Esophagus squamous epithelium (tissue), 5 donors: ENCODE data around the gene ST6GALNAC3. TPM values are rescaled to one million over a fixed set of nuclear protein-coding genes. Genes with fewer than 3 reads are reported as not detected.

Experiments
- DNase-seq: peaks from one replicate; lab custom pipeline; 2025; lab: John Stamatoyannopoulos, UW
- H3K27ac ChIP-seq, 4 donors: fragments of 200-600 bp; sonication (generic); one replicate each; pipeline ENCODE4 v1.5.1; 2016 to 2019; ENCODE audit warnings: mild to moderate bottlenecking in 1 of 4
- H3K27me3 ChIP-seq, 4 donors: fragments of 200-600 bp; sonication (generic); 1 replicate in 3 of 4; 2 replicates in 1 of 4; pipeline versions ENCODE4 v1.5.1 to v1.6.0; 2017 to 2021; ENCODE audit warnings: antibody characterized with exemption in 1 of 4
- H3K36me3 ChIP-seq, 3 donors: fragments of 200-600 bp; sonication (generic); one replicate each; pipeline ENCODE4 v1.5.1; 2016 to 2019
- H3K4me1 ChIP-seq, 3 donors: fragments of 200-600 bp; sonication (generic); one replicate each; pipeline ENCODE4 v1.5.1; 2017 to 2019
- H3K4me3 ChIP-seq, 4 donors: fragments of 200-600 bp; sonication (generic); 1 replicate in 3 of 4; 2 replicates in 1 of 4; pipeline ENCODE4 v1.5.1; 2016 to 2019; ENCODE audit warnings: mild to moderate bottlenecking in 2 of 4, moderate library complexity in 1 of 4
- H3K9me3 ChIP-seq, 3 donors: fragments of 200-600 bp; sonication (generic); one replicate each; pipeline ENCODE4 v1.5.1; 2016 to 2019
- POLR2A ChIP-seq, 4 donors: fragments of 450-650 bp; IDR thresholded peaks; one replicate each; pipeline ENCODE4 v1.6.1; 2017; ENCODE audit warnings: antibody characterized with exemption in 4 of 4, mild to moderate bottlenecking in 4 of 4, moderate library complexity in 3 of 4
- WGBS, 2 donors: methylation state at CpG; one replicate each; pipeline ENCODE4 v1.1.5; 2018; 5-methylcytosine and 5-hydroxymethylcytosine counted together
- intact Hi-C: fragments of 100-400 bp; cut with DNase I; formaldehyde crosslinking; loops from one replicate; pipeline ENCODE4 v1.15.0; 2022
- total RNA-seq, 4 donors: library from RNA; depleted of rRNA; stranded (reverse); fragments of >200 nt; gene quantifications; one replicate each; pipeline ENCODE4 v1.1.0, GENCODE V29; 2016
- TF ChIP-seq, protein P1 (sequence below), 6 experiments: fragments of 450-650 bp in 4 of 6; fragments of 200-600 bp in 2 of 6; sonication (generic) in 2 of 6; IDR thresholded peaks; one replicate each; pipeline ENCODE4 v1.5.1; 2016 to 2019; ENCODE audit warnings: antibody characterized with exemption in 6 of 6, mild to moderate bottlenecking in 4 of 6, moderate library complexity in 4 of 6
- donor health status: DM: yes; HTN: yes; CAD: no.

The ST6GALNAC3 gene
- total RNA-seq, 4 donors from 2014 or later, result 0.27 to 4.3 (median 2.2) TPM

DNA sequence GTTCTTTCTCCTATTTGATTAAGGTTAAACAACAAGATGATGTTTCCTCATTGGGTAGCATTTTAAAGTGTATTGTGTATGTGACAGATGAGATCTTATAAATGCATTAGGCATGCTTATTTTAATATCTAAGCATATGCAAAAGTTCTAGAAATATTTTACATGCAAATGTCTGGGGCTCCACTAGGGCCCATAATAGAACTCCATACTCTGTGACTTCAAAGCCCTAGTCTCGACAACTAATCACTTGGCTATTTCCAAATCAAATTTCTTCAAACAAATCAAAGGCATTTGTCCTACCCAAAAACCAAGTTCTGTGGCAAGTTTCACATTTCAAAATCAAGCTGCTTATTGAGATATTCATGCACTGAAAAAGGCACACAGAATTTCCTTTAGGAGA is 407.1 kb downstream of the ST6GALNAC3 start:
- Histone ChIP-seq H3K27ac (no peak overlapping the region), H3K27me3 (no peaks in the 10 kb centered on the region), H3K4me3 (no peak overlapping the region), H3K36me3 (no peaks in the 10 kb centered on the region), H3K9me3 (no peaks in the 10 kb centered on the region), H3K4me1 (no peaks in the 10 kb centered on the region)
- intact Hi-C loops, result no loop called here
- 50 to 53% methylated on average over 1 of the region's 1 CpG for WGBS, 2 donors
- DNase-seq, result no peak
- no peak for TF ChIP-seq POLR2A (IDR thresholded peaks at IDR 0.05)
- TF ChIP-seq, protein P1, sequence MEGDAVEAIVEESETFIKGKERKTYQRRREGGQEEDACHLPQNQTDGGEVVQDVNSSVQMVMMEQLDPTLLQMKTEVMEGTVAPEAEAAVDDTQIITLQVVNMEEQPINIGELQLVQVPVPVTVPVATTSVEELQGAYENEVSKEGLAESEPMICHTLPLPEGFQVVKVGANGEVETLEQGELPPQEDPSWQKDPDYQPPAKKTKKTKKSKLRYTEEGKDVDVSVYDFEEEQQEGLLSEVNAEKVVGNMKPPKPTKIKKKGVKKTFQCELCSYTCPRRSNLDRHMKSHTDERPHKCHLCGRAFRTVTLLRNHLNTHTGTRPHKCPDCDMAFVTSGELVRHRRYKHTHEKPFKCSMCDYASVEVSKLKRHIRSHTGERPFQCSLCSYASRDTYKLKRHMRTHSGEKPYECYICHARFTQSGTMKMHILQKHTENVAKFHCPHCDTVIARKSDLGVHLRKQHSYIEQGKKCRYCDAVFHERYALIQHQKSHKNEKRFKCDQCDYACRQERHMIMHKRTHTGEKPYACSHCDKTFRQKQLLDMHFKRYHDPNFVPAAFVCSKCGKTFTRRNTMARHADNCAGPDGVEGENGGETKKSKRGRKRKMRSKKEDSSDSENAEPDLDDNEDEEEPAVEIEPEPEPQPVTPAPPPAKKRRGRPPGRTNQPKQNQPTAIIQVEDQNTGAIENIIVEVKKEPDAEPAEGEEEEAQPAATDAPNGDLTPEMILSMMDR (IDR thresholded peaks at IDR 0.05), result no peak

DNA sequence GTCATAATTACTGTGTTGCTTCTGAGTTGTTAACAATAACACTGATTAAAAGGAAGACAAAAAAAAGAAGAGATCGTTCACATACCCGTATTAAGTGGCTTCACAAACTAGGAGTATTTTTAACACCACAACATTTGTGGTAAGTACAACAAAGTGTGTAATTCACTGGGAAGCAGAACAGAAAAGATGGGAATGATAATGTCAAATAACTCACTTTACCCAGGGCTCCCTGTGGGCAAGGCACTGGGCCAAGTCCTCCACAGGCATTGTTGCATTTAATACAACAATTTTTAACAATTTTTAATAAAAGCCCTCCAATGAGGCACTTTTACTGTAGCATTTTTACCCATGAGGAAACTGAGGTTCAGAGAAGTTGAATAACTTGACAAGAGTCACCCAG is 407.7 kb downstream of the ST6GALNAC3 start:
- intact Hi-C loops, result no loop called here
- TF ChIP-seq POLR2A (IDR thresholded peaks at IDR 0.05), result no peak
- TF ChIP-seq, protein P1 (IDR thresholded peaks at IDR 0.05), result no peak
- DNase-seq, result no peak
- Histone ChIP-seq H3K4me1 (no peaks in the 10 kb centered on the region), H3K27ac (no peak overlapping the region), H3K27me3 (no peaks in the 10 kb centered on the region), H3K4me3 (no peak overlapping the region), H3K9me3 (no peaks in the 10 kb centered on the region), H3K36me3 (no peaks in the 10 kb centered on the region)
- 19 to 41% methylated on average over 2 of the region's 2 CpGs for WGBS, 2 donors

DNA sequence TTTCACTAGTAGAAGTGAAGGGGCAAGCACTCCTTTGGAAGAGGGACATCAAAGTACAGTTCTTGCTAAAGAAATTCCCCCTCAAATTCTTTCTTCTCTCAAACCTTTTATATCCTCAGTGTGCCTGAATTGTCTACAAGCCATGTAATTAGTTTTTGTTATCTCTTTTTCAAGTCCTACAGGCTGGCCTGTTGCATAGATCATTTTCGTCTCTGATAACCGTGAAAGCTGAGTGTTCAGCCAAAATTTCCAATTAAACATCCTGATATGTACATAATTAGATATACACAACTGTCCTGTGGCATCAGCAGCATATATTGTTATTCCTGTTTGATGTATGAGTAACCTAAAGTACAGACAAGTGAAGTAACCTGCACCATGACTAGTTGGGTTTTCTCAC is 417.2 kb downstream of the ST6GALNAC3 start:
- Histone ChIP-seq H3K4me3 (no peak overlapping the region), H3K27ac (no peak overlapping the region), H3K36me3 (no peaks in the 10 kb centered on the region), H3K4me1 (no peaks in the 10 kb centered on the region), H3K9me3 (no peaks in the 10 kb centered on the region), H3K27me3 (no peaks in the 10 kb centered on the region)
- no peak for TF ChIP-seq POLR2A (IDR thresholded peaks at IDR 0.05)
- TF ChIP-seq, protein P1 (IDR thresholded peaks at IDR 0.05), result no peak
- intact Hi-C loops, result no loop called here
- DNase-seq, result no peak
- 87 to 90% methylated on average over 2 of the region's 2 CpGs for WGBS, 2 donors

DNA sequence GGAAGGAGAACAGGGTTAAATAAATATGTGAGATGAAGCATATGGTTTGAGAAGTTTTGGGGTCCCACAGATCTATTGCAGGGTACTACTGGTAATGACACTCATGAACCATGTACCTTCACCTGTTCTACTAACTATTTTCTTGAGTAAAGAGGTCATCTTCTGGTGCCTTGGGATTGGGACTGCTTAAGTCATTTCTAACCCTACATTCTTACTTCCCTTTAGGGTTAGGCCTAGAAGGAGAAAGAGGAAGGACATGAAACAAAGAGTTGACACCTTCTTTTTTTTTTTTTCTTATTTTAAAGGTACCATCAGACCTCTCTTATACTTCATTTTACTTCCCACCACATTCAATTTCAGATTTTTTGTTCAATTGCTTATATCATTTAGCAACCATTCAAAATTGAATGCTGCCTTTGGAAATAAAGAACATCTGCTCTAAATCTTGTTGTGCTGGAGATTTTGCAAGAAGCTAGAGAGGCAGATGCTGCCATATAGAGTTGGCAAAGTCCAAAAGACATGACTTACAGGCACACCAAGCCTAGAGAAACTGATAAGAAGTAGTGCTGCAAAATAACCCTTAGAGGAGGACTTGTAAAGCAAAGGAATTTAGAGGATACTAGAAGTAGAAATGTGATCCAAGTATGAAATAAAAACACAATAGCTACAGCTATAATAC is 418.3 kb downstream of the ST6GALNAC3 start:
- H3K36me3 ChIP-seq, result no peaks in the 10 kb centered on the region
- H3K4me3 ChIP-seq, result no peak overlapping the region
- no peak overlapping the region for H3K27ac ChIP-seq
- no peaks in the 10 kb centered on the region for H3K4me1 ChIP-seq
- TF ChIP-seq, protein P1 (IDR thresholded peaks at IDR 0.05), result no peak
- TF ChIP-seq POLR2A (IDR thresholded peaks at IDR 0.05), result no peak
- H3K9me3 ChIP-seq, result no peaks in the 10 kb centered on the region
- H3K27me3 ChIP-seq, result no peaks in the 10 kb centered on the region
- intact Hi-C loops, result no loop called here
- DNase-seq, result no peak

DNA sequence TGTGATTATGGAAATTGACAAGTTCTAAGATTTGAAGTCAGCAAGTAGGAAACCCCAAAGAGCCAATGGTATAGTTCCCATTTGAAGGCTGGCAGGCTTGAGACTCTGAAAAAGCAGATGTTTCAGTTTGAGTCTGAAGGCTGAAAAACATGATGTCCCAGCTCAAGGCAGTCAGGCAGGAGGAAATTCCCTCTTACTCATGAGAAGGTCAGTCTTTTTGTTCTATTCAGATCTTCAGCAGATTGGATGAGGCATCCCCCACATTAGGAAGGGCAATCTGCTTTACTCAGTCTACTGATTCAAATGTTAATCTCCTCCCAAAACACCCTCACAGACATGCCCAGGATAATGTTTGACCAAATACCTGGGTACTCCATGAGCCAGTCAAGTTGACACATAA is 420.3 kb downstream of the ST6GALNAC3 start:
- Histone ChIP-seq H3K36me3 (no peaks in the 10 kb centered on the region), H3K9me3 (no peaks in the 10 kb centered on the region), H3K4me3 (no peak overlapping the region), H3K27me3 (no peaks in the 10 kb centered on the region), H3K27ac (no peak overlapping the region), H3K4me1 (no peaks in the 10 kb centered on the region)
- DNase-seq, result no peak
- TF ChIP-seq, protein P1 (IDR thresholded peaks at IDR 0.05), result no peak
- no peak for TF ChIP-seq POLR2A (IDR thresholded peaks at IDR 0.05)
- intact Hi-C loops, result no loop called here
